ENCODE measurements around the gene SLC16A8. TPM values are rescaled to one million over a fixed set of nuclear protein-coding genes. Genes with fewer than 3 reads are reported as not detected.
A peak's percentile ranks its signal among the peaks of the same experiment; 100 is the strongest.

SLC16A8 gene
- polyA plus RNA-seq, 4 donors: 0.72 to 1.8 (median 1.1) TPM

DNA sequence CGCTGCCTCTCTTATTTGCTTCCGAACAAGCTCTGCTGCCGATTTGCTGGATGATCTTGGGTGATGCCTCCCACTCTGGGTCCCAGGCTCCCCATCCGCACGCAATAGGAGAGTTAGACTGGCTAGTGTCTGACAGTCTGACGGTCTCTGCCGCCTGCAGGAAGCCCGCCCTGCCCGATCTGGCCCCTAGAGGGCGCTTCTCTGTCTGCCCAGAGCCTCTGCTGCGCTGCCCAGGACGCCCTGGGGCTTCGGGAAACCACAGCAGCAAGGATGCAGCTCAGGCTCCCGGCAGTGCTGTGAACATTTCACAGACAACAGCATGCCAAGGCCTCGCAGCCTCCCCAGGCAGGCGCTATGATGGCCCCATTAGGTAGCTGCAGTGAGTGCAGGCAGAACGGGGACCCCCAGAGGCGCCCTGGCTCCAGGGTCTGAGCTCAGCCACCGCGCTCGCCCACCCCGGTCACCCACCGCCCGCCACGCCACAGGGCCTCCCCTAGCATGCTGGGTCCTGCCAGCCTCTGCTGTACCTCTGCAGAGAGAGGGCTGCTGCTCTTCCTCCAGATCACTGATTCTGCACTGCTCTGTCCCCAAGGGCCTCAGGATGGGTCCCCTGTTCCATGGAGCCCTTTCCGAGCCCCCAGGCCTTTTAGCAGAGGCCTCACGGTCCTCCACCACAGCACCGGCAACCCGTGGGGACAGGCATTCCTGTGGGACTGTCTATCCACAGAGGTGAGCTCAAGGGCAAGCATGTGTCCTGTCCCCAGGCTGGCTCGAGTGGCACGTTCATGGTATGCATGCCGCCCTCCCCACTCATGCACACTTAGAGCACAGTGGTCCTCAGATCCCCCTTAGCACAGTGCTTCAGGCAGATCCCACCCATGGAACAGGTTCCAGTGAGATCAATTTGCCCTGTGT is 30.8 kb upstream of the SLC16A8 start:
- peak in 1 of 4 donors; percentile 42 for DNase-seq (ENCODE audit: low read depth in 4 of 4, low spot score in 3 of 4)

DNA sequence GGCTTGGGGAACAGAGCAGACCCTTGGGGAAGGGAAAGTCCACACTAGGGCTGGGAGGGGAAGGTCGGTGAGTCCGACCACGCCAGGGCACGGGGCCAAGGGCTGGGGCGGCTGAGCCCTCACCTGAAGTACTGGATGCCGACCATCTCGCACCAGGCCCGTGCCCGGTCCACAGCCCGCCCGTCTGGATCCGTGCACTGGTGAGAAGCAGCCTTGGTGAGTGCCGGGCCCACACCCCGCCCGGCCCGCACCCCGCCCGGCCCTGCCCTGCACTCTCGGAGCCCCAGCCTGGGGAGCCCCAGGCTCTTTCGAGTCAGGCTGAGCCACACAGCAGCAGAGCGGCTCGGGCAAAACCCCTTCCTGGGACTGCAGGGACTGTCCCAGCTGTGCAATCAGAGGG is 28.4 kb upstream of the SLC16A8 start:
- DNase-seq (ENCODE audit: low read depth in 4 of 4, low spot score in 3 of 4): no peak

DNA sequence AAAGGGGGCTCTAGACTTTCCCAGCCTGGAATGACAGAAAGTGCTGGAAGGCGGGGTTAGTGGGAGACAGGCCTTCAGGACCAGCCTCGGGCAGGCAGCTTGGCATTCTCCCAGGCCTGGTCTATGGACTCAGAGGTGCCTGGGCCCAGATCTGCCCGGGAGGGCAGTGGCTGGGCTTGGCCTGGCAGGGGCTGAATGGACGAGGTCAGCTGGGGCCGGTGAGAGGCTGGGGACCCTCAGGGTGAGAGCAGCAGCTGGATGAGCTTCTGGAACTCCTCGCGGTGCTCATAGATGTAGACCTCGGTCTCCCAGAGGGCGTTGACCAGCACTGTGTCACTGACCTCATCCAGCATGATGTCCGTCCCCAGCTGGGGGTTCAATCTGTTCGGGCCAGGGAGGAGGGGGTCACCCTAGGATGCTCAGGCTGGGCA is 28.0 kb upstream of the SLC16A8 start:
- DNase-seq (ENCODE audit: low read depth in 4 of 4, low spot score in 3 of 4): no peak

DNA sequence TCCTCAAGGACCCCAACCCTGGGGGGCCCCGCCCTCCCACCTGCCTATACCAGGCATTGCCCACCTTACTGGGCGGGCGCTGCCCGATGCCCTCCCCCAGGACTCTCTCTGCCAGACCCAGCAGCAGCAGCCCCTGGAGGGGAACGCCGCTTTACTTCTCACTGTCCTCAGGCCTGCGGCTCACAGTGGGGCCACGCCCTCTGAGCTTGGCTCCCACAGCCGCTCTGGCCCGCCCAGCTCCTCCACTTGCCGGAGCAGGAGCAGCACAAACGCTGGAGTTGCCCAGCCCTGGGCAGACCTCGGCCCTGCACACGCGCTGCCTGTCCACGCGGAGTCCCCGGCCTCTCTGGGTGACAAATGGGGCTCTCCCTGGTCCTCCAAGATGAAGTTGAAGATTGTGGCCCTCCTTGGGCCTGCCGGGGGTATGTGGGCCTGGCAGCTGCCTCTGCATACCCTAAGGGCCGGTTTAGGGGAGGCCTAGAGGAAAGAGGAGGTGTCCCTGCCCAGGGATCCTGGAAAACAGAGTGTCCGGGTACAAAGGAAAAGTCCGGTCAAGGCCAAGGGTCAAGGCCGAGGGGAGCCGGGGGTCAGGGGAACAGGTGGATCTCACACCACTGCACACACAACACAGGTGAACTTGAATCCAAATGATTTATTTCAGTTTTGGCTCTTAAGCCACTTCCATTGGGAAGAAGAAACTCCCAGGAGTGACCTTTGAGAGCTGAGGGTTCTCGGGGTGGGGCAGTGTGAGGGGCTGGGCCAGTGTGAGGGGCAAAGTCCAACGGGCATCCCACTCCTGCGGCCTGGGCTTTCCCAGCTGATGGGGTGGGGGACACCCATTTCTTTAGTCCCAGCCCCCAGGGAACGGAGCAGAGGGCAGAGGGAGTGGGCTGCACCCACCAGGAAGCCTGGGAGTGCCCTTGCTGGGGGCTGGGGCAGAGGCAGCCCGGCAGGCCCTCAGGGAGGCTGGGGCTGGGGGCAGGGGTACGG is 27.2 kb upstream of the SLC16A8 start:
- DNase-seq (ENCODE audit: low read depth in 4 of 4, low spot score in 3 of 4): no peak

DNA sequence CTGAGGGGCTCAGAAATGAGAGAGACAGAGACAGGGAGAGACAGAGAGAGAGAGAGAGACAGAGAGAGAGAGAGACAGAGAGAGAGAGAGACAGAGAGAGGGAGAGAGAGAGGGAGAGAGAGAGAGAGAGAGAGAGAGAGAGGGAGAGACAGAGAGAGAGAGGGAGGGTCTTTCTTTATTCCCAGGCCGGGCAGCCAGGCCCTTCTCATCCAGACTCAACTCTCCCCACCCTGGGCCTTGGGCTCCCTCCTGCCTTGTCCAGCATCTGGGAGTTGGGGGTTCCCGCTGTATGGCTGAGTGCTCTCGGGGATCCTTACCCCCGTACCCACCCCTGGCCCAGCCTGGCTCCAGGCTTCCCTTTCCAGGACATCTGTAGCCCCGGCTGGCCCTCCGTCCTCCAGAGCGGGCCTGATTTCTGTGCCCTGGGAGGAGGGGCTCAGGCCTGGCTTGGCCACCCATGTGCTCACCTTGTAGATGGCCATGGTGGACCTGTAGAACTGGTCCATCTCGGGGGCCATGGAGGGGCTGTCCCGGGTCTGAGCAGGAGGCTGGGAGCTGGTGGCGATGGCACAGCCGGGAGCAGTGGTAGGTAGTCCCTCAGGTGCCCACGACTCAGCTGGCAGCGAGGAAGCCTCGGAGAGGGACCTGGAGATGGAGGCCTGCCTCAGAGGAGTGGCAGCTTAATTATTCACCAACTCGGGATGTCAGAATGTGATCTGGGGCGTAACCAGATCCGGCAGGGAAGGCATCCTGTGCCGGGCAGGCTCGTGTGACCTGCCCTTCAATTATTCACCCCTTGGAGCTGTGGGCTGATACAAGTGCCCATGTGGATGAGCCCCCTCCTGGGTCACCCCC is 26.3 kb upstream of the SLC16A8 start, which contains the start of gene BAIAP2L2:
Gene BAIAP2L2 (minus strand): TSS at position 677 of the 855 bp plus-strand sequence. CDS start 159 bp downstream, at position 518.
- peak in 3 of 4 donors; percentile 38 to 68 (median 60) for DNase-seq (ENCODE audit: low read depth in 4 of 4, low spot score in 3 of 4)

DNA sequence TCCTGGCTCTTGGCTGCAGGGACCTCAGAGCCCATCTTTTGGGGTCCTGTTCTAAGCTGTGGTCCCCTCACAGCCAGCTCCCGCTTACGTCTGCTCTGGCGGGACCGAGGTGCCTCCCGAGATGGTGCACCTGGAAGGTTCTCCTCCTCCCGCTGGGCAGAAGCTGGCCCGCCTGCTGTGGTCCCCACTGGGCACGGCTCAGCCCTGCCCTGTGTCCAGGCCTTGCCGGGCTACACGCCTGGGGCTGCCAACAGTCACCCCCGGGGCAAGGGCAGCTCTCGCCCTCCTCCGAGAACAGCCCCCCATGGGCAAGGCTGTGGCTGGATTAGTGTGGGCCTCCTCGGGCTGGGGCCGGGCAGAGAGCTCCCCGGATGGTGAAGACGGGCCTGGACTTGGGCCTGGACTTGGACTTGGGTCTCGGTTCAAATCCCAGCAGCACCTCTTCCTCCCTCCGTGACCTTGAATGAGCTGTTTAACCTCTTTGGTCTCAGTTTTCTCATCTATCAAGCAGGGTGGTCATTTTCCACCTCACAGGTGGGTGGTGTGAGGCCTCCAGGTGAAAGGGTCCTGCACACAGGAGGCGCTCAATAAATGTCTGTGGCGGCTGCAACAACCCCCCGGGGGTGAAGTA is 25.5 kb upstream of the SLC16A8 start:
- no peak for DNase-seq (ENCODE audit: low read depth in 4 of 4, low spot score in 3 of 4)

DNA sequence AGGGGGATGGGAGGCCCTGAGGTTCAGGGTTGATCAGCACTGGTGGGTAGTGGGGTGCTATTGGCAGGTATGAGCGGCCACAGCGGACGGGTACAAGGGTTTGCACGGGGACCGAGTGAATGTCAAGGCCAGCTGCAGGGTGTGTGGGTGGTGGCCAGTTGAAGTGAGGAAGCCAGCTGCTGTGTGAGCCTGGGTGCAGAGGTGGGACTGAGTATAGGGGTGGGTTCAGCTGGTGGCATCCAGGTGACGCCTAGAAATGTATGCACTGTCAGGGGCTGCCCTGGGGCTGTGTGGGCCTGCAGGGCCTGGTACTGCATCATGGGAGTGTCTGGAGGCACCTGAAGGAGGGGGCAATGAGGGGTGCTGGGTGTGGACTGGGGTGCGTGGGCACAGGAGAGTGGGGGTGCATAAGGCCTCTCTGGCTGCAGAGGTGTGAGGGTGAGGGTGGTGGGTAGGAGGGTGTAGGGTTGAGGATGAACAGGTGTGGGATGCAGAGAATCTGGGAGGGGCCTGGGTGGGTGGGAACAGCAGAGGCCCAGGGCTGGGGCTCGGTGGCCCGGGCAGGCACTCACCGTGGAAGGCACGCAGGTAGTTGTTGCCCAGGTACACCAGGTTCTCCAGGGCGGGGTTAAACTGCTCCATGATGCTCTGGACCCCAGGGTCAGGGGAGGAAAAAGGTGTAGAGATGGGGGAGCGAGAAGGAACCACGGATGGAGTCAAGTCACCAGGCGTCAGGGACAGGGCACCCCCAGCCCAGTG is 24.8 kb upstream of the SLC16A8 start:
- no peak for DNase-seq (ENCODE audit: low read depth in 4 of 4, low spot score in 3 of 4)

DNA sequence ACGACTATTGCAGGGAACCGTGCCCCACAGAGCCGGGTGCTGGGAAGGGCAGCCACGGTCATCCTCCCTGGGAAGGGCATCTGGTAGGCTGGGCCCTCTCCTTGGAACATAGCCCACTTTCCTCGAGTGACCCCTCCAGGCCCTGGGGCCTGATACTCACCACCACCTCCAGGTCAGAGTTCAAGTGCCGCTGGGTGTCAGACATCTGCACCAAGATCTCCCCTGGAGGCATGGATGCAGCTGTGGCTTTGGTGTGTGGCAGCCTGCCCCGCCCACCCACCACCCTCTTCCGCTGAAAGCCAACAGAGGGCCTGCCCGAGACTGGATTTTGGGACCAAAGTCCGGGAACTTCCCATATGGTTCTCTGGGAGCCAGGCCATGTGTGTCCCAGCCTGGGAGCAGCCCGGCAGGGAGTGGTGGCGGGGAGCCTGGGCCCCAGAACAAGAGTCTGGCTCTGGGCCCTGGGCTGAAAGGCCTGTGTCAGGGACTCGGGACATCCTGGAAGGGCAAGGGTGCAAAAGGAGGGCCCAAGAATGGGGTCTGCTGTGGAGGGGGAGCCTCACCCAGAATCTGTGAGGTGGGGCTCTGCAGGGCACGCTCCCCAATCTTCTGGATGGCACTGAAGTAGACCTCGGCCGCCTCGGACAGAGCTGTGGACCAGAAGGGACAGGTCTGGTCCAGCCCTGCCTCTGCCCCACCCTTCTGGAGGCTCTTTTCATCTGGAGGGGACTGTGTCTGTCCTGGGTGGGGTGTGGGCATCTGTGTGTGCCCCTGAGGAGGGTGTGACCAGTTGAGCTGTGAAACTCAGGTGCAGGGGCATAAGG is 23.9 kb upstream of the SLC16A8 start:
- no peak for DNase-seq (ENCODE audit: low read depth in 4 of 4, low spot score in 3 of 4)

DNA sequence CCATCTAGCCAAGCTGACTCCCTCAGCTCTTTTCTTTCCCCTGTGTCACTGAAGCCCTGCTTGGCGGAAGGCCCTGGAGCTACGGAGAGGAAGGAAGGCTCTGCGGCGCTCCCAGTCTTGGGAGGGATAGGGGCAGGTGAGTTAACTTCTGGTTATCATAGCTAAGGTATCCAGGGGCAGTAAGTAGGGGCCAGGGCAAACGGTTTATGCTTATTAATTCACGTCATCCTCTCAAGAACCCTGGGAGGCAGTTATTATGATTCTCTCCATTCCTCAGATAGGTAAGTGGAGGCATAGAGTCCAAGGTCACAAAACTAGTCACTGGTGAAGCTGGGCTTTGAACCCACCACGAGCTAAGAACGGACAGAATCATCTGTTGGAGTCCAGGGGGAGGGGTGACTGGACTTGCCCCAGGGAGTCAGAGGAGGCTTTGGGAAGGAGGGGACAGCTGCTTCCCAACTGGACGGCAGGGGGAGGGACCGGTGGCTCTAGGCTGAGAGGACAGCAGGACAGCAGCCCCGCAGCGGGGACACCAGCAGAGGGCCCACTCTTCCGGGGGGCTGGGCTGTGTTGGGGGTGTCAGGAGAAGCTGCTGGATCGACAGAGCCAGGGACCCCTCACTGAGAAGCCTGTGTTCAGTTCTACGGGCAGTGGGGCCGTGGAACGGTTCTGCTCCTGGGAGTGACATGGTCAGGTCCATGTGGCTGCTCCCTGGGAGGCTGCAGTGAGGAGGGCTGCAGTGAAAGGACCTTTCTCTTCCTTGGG is 23.0 kb upstream of the SLC16A8 start:
- no peak for DNase-seq (ENCODE audit: low read depth in 4 of 4, low spot score in 3 of 4)

DNA sequence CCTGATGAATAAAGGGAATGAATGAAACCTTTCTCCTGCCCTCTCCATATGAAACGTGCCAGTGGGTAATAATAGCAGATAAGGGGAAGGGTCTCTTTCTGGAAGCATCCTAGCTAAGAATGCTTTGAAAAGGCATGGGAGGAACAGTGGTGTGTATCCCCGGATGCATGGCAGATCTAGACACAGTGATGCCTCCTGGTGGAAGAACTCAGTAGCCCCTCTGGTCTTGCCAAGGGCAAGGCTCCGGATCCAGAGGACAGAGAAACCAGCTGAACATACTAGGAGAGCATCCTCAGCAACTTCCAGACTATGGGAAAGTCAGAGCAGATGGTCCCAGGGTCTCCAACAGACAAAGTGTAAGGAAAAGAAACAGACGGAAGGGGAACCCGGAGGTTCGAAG is 20.1 kb upstream of the SLC16A8 start:
- no peak for DNase-seq (ENCODE audit: low read depth in 4 of 4, low spot score in 3 of 4)

DNA sequence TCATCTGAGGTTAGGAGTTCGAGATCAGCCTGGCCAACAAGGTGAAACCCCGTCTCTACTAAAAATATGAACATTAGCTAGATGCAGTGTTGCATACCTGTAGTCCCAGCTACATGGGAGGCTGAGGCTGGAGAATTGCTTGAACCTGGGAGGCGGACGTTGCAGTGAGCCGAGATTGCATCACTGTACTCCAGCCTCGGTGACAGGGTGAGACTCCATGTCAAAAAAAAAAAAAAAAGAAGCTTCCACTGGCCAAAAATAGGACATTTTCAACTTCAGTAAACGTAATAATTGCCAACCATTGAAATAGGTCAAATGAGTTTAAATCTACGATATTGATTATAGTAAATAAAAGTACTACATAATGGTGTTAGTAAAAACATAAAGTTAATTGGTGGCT is 19.7 kb upstream of the SLC16A8 start:
- DNase-seq (ENCODE audit: low read depth in 4 of 4, low spot score in 3 of 4): no peak

DNA sequence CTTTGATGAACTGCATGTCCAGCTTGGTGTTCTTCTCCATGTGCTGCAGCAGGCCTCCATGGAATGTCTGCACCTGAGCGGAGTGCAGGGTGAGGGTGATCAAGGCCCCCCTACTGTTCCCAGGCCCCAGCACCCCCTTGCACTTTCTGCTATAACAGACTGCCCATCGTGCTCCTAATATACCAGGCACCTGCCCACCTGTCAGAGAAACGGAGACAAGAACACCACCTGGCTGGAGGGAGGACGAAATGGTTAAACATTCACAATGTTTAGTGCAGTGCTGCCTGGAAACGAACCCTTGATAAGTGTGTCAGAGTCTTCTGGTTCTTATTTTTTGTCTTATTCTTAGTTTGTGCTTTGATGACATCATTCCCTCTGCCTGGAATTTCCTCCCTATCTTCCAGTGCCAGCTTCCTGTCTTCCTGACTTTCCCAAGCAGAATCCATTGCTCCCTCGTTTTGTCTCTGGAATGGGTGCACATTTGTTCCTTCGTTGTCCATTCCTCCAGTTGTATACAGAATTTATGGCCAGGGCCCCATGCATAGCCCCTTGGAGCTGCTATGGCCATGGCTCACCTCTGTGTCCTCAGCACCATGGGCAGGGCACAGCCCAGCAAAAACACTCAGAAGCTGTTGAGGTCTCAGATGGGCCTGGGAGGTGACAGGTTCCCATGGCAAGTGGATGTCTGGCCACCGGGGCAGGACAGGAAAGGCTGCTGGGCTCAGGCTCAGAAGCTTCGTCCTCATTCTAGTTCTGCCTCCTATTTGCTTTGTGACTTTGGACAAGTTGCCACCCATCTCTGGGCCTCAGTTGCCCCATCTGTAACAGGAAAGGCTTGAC is 14.6 kb upstream of the SLC16A8 start:
- DNase-seq (ENCODE audit: low read depth in 4 of 4, low spot score in 3 of 4): no peak

DNA sequence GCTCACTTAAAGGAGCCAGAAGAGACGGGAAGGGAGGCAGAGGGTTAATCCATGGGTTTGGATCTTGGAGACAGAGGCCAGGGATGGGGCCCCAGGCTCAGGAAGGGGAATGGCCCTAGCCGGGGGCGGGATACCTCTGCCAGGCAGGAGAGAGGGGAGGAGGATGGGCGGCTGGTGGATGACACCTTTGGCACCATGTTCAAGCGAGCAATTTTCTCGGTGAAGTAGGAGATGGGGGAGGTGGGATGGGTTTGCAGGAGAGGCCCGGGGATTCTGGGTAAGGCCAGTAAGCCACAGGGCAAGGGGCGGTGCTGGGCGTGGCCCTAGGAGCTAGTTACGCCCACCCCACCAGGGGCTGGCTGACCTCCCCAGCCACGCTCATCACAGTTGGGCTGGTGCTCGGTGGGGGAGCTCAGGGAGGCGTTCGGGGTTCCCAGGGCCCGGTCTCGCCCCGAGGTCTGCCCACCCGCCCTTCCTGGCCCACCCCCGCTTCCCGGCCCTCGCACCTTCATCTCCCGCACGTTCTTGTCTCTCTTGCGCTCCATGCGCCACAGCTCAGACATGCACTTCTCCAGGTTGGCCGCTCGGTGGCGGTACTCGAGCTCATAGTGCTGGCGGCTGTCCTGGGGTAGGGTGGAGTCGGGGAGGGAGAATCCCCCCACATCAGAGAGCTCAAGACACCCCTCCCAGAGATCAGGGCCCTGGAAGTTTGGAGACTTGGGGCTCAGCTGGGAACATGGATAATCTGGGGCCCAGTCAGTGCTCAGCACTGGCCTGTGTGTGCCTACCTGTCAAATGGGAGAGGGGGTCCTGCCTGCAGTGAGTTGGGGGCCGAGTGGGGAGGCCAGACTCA is 13.8 kb upstream of the SLC16A8 start:
- no peak for DNase-seq (ENCODE audit: low read depth in 4 of 4, low spot score in 3 of 4)

DNA sequence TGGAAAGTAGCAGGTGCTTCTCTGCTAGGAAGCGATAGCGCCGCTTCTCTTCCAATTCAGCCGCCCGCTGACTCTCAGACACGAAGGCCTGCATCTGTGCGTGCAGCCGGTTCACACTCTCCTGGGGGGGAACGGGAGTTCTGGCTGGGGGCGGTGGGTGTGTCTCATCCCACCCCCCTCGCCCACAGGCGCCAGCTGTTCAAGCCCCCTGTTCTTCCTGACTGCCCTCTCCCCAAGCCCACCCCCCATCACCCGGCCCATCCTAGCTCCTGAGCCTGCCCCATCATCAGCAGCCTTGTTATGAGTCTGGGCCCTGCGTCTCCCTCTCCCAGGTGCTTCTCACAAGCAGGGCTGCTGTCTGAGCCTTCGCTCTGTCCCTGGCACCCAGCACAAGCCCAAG is 13.1 kb upstream of the SLC16A8 start:
- no peak for DNase-seq (ENCODE audit: low read depth in 4 of 4, low spot score in 3 of 4)

DNA sequence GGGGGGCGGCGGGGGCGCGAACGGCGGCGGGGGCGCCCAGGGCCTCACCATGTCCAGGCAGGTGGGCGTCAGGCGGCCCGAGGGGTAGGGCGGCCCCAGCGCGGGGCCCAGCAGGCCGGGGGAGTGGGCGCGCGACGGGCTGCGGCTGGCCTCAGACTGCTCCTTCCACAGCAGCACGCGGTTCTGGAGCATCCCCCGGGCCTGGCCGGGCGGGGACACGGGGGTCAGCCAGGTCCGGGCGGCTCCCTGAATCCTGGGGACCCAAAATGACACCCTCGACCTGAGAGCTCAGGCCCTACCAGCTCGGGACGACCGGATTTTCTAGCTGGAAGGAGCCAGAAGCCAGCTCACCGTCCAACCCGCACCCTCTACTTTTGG is 5.5 kb upstream of the SLC16A8 start:
- no peak for DNase-seq (ENCODE audit: low read depth in 4 of 4, low spot score in 3 of 4)

Data from right renal pelvis (tissue), 4 donors.